BE2C (cell line): ENCODE measurements around the gene CCDC92B.

Experiments
- DNase-seq: peaks from one replicate; pipeline ENCODE4 v3.0.0-alpha.2; 2020
- H3K27me3 ChIP-seq: fragments of 250-450 bp; sonication (Bioruptor Pico); 2 replicates; pipeline ENCODE4 v1.5.1; 2020; ENCODE audit warnings: mild to moderate bottlenecking
- H3K36me3 ChIP-seq: fragments of 250-450 bp; sonication (Bioruptor Pico); 2 replicates; pipeline ENCODE4 v1.5.1; 2020; ENCODE audit warnings: mild to moderate bottlenecking
- H3K4me1 ChIP-seq: fragments of 250-450 bp; sonication (Bioruptor Pico); 2 replicates; pipeline ENCODE4 v1.5.1; 2020
- H3K4me3 ChIP-seq: 2 replicates; pipeline ENCODE4 v1.5.1; 2011; ENCODE audit warnings: low read depth, low read length
- H3K9me3 ChIP-seq: fragments of 250-450 bp; sonication (Bioruptor Pico); 2 replicates; pipeline ENCODE4 v1.5.1; 2020
- TF ChIP-seq, protein P1 (sequence below): IDR thresholded peaks from 2 replicates; pipeline ENCODE4 v1.5.1; 2012; ENCODE audit warnings: mild to moderate bottlenecking, low read depth, low read length

Gene CCDC92B

DNA sequence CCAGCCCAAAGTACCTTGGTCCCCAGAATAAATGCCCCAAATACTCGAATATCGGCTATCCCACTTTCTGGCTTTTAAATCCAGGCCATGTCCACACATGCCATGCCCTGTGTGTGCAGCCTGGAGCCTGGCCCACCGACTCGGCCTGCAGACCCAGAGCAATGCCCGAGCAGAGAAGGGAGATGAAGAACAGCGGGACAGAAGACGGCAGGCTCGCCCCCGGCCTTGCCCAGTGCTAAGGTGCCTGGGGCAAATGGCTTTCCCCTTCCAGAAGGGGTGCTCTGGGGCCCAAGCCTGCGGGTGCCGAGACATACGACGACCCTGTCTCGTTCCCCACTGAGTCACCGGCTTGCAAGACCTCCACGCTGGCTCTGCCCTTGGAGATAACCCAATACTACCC, 45.8 kb downstream of the CCDC92B start:
- Histone ChIP-seq H3K36me3 (peaks cover 33% of the 10 kb centered on the region), H3K27me3 (no peaks in the 10 kb centered on the region), H3K4me1 (peaks cover 3% of the 10 kb centered on the region; the same call in 1 of the 2 replicates), H3K4me3 (no peak overlapping the region), H3K9me3 (no peaks in the 10 kb centered on the region)
- DNase-seq: no peak
- TF ChIP-seq, protein P1, sequence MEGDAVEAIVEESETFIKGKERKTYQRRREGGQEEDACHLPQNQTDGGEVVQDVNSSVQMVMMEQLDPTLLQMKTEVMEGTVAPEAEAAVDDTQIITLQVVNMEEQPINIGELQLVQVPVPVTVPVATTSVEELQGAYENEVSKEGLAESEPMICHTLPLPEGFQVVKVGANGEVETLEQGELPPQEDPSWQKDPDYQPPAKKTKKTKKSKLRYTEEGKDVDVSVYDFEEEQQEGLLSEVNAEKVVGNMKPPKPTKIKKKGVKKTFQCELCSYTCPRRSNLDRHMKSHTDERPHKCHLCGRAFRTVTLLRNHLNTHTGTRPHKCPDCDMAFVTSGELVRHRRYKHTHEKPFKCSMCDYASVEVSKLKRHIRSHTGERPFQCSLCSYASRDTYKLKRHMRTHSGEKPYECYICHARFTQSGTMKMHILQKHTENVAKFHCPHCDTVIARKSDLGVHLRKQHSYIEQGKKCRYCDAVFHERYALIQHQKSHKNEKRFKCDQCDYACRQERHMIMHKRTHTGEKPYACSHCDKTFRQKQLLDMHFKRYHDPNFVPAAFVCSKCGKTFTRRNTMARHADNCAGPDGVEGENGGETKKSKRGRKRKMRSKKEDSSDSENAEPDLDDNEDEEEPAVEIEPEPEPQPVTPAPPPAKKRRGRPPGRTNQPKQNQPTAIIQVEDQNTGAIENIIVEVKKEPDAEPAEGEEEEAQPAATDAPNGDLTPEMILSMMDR: no peak

DNA sequence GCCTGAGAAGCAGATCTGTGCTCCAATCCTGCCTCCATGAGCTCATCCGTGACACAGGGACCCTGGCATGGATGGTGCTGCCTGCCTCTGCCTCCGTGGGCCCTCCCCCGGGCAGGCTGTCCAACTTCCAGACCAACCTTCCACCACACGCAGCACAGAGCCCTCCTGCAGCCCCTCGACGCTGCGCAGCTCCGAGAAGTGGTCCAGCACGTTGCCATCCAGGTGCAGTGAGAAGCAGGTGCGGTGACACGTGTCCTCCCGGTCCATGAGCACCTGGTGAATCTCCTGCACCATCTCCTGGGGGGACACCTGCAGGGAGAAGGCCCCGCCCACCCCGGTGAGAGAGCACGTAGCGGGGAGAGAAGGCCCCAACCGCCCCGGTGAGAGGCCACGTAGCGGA, 46.3 kb downstream of the CCDC92B start:
- peaks cover 3% of the 10 kb centered on the region; the same call in 1 of the 2 replicates for H3K4me1 ChIP-seq
- no peaks in the 10 kb centered on the region for H3K9me3 ChIP-seq
- no peak overlapping the region for H3K4me3 ChIP-seq
- TF ChIP-seq, protein P1: no peak
- H3K36me3 ChIP-seq: peaks cover 38% of the 10 kb centered on the region
- no peak for DNase-seq
- no peaks in the 10 kb centered on the region for H3K27me3 ChIP-seq

DNA sequence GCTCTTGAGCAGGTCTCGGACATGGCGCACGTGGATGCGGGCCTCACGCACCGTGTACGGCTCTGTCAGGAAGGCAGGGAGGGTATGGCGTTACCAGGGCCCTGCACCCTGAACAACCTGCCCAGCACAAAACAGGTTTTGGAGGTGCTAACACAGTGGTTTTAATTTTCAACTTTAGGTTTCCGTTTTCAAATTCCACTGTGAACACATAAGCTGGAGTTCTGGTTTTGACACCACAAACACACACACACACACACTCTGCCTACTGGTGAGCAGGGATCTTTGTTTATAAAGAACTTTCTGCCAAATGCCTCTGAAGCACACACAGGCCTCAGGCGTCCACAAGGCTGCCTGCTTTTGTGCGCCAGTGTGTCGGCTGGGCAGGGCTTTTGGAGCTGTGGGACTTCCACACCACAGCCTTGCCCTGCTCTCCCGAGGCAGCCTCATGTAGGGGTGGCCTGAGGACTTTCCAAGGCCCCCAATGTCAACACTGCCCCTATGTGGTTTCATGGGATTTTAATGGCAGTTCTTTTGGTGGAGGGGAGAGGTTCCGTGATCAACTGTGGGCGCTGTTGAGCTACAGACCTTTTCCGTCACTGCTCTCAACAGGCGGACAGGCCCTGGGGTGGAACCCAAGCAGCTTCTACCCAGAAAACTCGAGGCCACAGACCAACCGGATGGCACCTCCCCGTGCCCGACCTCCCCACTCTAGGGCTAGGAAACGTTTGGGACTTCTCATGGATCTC, 47.3 kb downstream of the CCDC92B start:
- Histone ChIP-seq H3K9me3 (no peaks in the 10 kb centered on the region), H3K4me1 (no peaks in the 10 kb centered on the region), H3K36me3 (peaks cover 41% of the 10 kb centered on the region), H3K27me3 (no peaks in the 10 kb centered on the region), H3K4me3 (no peak overlapping the region)
- TF ChIP-seq, protein P1: no peak
- DNase-seq: no peak

DNA sequence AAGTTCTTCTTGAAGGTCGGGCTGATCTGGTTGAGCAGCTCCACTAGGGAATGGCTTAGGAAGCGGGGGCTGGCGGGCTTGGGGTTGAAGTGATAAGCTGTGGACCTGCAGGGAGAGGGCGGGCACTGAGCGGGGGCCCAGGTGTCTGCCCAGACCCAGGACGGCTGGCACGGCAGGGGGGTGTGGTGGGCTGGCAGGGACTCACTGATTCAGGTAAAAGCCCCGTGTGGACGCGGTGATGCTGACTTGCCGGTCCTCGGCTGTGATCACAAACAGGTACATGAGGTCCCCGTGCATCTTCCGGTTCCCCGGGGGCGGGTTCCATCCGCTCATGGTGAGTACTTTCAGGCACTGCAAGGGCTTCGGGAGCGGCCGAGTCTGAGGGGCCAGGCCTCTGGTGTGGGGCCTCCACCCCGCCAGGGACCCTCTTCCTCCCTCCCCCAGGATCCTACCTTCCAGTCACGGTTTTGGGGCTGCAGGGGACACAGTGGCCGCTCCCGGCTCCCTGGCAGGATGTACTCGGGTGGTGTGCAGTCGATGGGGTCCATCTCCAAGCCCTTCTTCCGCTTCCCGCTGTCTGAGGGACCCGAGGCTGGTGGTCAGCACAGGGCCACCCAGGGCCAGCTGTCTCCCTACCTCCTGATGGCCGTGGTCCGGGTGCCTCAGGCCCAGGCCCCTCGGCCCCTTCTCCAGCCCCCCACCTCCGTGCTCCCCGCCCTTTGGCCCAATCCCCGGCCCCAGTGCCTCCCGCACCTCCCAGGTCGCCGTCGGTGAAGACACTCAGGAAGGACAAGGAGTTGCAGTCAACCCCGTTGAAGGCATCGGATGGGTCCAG, 48.1 kb downstream of the CCDC92B start:
- no peaks in the 10 kb centered on the region for H3K27me3 ChIP-seq
- no peak overlapping the region for H3K4me3 ChIP-seq
- no peaks in the 10 kb centered on the region for H3K4me1 ChIP-seq
- H3K36me3 ChIP-seq: peaks cover 44% of the 10 kb centered on the region
- no peak for DNase-seq
- H3K9me3 ChIP-seq: no peaks in the 10 kb centered on the region
- TF ChIP-seq, protein P1: no peak

DNA sequence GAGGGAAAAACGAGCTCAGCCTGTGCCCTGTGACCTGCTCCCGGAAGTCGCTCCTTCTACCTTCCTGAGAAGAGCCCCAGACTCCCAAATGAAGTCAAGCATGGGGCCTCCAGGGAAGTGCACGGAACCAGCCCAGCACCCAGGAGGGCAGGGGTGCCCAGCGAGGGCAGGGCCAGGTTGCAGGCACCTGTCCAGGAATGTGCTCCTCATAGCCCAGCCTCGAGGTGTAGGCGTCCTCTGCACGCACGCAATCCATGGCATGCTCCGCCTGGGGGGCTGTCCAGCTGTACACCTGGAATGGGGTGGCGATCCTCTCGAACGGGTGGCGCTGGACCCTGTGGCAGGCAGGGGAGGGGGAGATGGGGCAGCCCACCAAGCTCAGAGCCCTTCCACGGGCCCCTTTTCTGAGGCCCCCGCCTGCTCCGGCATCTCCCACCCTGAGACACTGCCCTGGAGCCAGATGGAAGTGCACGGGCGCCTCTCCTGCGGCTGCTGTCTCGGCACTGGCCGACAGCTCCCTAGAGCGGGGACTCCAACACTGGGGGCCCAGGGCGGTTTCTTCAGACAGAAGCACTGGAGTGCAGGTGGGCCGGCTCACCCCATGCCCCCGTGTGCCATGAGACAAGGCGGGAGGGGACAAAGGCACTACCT, 48.8 kb downstream of the CCDC92B start:
- no peak for DNase-seq
- Histone ChIP-seq H3K4me3 (no peak overlapping the region), H3K36me3 (peaks cover 48% of the 10 kb centered on the region), H3K4me1 (no peaks in the 10 kb centered on the region), H3K9me3 (no peaks in the 10 kb centered on the region), H3K27me3 (no peaks in the 10 kb centered on the region)
- TF ChIP-seq, protein P1: no peak
